B cell (primary cell): ENCODE measurements around the gene PCDHA12.
"Not testable (repeated sequence)": the region's sequence is repeated elsewhere in the genome, so short reads cannot be mapped to it uniquely, and the experiment has no call there.

Source experiments
- EZH2 ChIP-seq: IDR thresholded peaks from 2 replicates; pipeline ENCODE4 v1.6.1; 2012; ENCODE audit warnings: borderline replicate concordance, low read depth, mild to moderate bottlenecking, moderate library complexity, low read length; ENCODE audit not compliant: insufficient read depth, poor library complexity, severe bottlenecking
- TF ChIP-seq, protein P1 (sequence below): fragments of 200-600 bp; IDR thresholded peaks from one replicate; pipeline ENCODE4 v1.8.0; 2022; ENCODE audit warnings: antibody characterized with exemption, mild to moderate bottlenecking

- TF ChIP-seq, protein P1, sequence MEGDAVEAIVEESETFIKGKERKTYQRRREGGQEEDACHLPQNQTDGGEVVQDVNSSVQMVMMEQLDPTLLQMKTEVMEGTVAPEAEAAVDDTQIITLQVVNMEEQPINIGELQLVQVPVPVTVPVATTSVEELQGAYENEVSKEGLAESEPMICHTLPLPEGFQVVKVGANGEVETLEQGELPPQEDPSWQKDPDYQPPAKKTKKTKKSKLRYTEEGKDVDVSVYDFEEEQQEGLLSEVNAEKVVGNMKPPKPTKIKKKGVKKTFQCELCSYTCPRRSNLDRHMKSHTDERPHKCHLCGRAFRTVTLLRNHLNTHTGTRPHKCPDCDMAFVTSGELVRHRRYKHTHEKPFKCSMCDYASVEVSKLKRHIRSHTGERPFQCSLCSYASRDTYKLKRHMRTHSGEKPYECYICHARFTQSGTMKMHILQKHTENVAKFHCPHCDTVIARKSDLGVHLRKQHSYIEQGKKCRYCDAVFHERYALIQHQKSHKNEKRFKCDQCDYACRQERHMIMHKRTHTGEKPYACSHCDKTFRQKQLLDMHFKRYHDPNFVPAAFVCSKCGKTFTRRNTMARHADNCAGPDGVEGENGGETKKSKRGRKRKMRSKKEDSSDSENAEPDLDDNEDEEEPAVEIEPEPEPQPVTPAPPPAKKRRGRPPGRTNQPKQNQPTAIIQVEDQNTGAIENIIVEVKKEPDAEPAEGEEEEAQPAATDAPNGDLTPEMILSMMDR = not testable (repeated sequence)
- TF ChIP-seq EZH2 = not testable (repeated sequence)
Measured at GRCh38 chr5:140829511-140830501, 45.3 kb upstream of the PCDHA12 start.
